Urothelium cell line (cell line): ENCODE measurements around the gene MAP3K1.

Experiments
- DNase-seq: peaks from one replicate; pipeline ENCODE4 v3.0.0; 2011; ENCODE audit warnings: low spot score, mixed read lengths
- FAIRE-seq: peaks from 2 replicates; lab custom pipeline; 2011; peaks lifted over from hg19 to GRCh38; lab: Jason Lieb, UNC

MAP3K1 gene

DNA sequence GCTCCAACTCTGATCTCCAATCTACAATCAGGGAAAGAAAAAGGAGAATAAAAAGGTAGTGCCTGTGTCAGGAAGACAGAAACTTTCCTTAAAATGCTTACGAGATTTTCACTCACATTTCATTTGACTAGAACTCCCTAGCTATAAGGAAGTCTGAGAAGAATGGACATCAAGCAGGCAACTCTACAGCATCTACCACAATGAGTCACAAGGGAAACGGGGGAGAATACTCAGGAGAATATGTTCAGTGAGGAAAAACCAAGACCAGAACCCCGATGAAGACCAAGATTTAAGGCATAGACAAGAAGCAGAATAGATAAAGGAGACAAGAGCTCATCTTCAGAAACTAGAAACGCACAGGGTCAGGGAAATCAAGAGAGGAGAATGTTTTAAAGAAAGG lies 85.0 kb downstream of the MAP3K1 start:
- FAIRE-seq (no peak), DNase-seq (peak; percentile 7)

DNA sequence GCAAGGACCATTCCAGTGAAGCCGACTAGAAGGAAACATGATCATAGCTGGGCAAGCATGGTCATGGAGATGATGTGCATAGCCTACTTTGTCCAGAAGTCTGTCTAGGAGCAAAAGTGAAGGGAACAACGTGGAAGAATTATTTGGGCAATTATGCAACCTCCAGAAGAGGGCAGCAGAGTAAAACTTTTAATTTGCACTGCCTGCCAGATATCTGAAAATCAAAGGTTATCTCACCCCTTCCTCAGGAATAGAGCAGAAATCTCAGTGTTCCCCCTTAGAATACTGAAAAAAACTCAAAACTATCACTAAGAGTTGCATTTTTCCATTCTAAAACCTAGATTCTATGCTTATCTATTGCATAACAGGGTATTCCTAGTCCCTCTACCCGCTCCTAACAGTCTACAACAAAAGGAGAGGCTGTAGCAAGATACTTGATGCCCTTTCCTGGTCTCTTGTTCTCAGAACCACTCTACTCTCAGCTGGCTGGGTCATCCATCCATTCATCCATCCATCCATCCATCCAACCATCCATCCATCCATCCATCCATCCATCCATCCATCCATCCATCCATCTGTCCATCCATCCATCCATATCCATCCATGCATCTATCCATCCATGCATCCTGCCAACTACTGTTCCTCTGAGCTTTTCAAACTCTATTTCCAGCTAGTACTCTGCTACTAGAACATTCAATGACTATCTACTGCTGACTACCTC lies 85.7 kb downstream of the MAP3K1 start:
- peak; percentile 53 for DNase-seq
- peak; percentile 20 for FAIRE-seq

DNA sequence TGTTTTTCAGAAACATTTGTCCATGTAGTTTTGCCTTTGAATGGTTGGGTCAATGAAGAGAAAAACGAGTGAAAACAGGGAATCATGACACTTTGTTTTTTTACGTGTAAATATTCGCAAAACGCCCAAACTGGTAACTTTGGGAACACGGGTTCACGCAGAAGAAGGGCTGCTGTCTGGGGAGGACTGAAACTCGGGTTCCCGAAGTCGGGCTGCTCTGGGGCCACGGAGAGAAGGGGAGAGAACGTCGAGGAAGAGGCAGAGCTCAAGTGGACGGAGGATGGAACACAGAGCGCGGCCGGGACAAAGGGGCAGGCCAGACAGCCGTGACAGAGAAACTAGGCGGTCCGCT lies 93.6 kb downstream of the MAP3K1 start:
- FAIRE-seq (no peak), DNase-seq (peak; percentile 77)

DNA sequence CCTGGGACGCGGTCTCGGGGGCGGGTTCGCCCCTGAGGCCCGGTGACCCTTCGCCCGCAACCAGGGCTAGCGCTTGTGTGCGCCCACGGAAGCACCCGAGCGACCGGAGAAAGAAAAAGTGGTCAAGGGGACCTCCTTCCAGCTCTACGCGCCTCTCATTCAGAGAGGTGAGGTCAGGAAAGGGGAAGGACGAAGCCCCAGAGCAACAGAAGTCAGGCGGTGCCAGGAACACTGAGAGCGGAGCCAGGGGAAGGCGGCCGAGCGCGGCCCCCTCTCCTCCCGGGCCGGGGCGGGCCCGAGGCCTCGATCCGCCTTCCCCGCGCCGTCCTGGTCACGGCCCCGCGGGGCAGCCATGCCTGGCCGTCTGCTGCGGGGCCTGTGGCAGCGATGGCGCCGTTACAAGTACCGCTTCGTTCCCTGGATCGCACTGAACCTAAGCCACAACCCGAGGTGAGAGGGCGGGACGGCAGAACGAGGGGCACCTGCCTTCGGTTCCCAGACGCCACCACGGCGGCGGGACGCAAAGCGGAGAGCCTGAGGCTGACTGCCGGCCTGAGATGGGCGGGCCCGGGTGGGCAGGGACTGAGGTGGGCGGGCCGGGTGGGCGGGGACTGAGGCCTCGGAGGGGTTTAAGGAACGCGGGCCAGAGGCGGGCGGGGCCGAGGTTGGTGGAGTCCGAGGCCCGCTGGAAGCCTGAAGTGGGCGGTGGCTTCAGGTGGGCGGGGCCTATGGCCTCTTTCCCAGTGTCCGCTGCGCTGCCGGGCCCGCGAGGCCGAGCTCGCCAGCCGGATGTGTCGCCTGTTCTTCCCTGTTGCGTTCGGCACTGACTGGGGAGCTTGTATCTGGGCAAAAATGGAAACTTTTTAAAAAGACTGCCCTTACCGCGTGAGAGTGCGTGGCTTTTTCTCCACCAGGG lies 94.2 kb downstream of the MAP3K1 start, which contains the start of gene SETD9:
TSS of gene SETD9 (plus strand) at position 303 of the 916 bp plus-strand sequence. CDS start at position 353, 50 bp downstream.
- DNase-seq (peak; percentile 99), FAIRE-seq (no peak)

DNA sequence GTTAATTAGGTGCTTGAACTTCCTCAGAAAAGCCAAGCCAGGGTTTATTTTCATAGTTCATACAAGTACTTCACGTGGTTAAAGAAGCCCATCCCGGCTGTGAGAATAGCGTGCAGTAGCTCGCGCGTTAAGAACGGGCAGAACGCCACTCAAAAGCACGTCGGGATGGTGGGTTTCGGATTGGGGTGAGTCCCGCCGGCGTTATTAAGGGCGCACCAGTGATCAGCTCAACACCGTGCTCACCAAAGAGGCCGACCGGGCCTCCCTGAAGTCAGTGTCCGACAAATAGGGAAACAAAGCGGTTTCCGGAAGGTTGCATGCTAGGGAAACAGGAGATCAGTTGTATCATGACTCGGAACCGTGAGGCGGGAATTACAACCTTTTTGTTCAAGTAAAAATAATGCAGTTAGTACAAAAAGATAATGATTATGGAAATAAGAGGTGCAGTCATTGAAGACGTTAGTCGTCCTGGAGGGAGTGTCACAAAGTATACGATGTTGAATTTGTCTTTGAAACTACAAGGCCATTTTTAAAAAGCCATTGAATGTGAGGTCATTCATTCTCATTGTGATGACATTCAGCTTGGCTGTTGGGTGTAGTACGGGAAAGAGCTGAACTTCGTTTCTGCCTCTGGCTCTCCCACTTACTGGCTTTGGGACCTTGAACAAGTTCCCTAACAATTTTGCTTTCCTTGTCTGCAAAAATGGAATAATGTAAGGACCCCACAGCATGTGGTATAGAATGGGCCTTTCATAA lies 95.0 kb downstream of the MAP3K1 start:
- DNase-seq (peak; percentile 23), FAIRE-seq (no peak)

DNA sequence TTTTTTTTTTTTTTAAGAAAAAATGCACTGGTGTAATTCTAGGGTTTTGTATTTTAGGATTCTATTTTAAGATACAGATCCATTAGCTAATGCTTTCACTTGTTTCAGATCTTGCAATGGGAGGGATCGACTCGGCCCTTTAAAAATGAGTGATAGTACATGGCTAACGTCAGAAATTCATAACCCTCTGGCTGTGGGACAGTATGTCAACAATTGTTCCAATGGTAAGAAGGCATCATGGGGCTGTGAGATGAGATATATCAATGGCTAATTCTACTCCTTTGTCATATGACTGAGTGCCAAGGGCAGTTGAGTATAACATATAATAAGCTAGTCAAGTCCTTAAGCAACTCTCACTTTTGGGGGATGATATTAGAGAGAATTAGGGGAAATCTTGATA lies 98.4 kb downstream of the MAP3K1 start:
- DNase-seq (no peak), FAIRE-seq (no peak)

DNA sequence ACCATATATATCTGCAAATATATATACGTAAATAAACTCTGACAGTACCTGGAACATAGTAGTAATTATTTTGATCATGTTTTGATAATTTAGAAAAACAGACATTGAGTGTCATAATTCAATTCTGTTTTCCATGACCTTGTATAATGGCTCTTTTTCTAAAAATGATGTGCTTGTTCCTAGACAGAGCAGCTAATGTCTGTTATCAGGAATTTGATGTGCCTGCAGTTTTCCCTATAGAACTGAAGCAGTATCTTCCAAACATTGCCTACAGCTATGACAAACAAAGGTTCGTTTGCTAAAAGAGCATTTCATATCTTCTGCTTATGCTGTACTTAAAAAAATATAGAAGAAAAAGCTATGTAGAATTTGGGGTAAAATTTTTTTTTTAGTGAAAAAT lies 99.3 kb downstream of the MAP3K1 start:
- DNase-seq: no peak
- FAIRE-seq: no peak

DNA sequence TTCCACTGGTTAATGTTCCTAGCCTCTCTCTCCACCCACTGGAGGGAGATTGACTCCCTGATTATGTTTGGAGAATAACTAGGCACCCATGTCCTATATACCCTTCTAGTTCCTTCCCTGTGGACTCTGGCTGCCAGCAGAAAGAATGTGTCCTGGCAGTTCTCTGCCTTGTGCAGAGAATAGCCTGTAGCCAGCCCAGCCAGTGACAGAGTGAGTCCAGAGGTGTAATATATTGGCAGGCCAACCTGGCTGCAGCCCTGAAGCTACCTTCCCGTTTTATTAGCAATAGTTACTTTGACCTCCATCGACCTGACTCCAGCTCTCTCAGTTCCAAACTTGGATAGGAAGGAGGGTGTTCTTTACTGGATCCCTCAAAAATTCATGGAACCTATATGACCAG lies 102.2 kb downstream of the MAP3K1 start:
- FAIRE-seq: no peak

DNA sequence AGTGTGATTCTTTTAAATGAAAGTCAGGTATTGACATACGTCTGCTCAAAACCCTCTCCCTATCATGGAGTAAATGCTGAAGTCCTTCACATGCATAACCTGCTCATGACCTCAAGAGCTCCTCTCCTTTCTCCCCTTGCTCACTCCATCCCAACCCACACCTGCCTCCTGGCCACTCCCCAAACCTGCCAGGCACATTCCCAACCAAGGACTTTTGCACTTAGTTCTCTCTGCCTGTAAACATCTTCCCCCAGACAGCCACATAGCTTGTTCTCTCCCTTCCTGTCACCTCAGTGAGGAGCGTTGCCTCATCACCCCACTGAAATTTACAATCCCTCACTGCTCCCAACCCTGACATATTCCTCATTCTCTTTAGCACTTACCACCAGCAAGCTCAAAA lies 102.7 kb downstream of the MAP3K1 start:
- no peak for DNase-seq
- FAIRE-seq: no peak

More for the DNA sequence above, 102.2 kb downstream of the MAP3K1 start:
- no peak for DNase-seq

DNA sequence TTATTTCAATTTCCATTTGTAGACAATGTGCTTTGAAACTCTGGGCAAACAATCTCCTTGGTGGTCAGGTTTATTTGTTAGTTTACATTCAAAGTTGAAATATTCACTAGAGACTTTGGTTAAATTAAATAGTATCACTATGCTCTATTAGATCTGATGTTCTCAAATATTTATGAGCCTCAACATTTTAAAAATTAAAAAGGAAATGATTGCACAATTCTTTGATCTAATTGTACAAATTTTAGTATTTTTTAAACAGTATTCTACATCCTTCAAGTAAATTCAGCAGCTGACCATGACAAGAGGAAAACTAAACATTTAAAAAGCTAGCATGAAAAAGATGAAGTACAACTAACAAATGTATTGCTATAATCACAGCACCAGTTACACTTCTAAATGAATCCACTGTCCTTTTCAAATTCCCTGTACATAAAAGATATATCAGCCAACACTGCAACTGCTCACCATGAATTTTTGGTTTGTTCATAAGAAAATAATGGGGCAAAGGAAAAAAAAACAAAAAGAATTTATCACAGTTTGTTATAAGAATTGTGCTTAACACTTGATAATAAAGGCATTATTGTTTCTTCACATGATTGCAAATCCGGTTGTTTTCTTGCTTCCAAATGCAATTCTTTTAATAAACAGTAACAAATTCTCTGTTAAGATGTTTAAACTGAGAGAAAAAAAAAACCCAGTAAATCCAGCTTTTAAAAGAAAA lies 104.8 kb downstream of the MAP3K1 start:
- FAIRE-seq: no peak

DNA sequence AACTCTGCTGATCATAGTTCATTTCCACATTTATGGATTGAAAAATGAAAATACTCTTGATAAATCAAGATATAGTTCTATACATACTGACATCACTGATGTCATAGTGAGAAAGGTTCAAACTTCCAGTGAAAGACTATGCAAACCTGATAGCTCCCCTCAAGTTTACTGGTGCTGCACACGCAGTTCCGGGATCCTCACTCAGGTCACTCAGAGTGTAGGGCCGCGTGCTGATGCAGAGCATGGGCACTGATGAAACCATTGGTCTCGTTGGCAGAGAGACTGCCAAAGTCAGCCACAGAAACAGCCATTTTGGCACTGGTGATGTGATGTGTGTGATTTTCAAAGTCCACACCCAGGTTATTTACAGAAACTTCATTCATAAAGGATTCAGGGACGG lies 107.6 kb downstream of the MAP3K1 start:
- FAIRE-seq: no peak
- no peak for DNase-seq

More for the DNA sequence above, 104.8 kb downstream of the MAP3K1 start:
- no peak for DNase-seq

DNA sequence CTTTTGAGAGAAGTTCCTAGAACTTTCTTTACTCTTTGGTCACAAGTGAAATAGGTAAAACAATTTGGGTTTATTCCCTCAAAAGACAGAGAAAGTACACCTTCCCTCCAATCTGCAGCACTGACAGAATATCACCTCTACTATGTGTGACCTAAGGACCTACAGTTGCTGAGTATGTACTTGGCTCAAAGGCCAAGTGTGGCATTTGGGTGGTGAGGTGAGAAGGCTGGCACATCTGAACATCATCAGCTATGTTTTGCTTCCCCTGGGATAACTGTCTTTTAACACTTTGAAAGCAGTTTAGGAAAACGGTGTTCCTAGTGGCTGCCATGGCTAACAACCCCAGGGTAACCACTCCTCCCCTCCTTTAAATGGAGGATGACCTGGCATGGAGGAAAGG lies 119.0 kb downstream of the MAP3K1 start:
- DNase-seq: no peak
- no peak for FAIRE-seq

DNA sequence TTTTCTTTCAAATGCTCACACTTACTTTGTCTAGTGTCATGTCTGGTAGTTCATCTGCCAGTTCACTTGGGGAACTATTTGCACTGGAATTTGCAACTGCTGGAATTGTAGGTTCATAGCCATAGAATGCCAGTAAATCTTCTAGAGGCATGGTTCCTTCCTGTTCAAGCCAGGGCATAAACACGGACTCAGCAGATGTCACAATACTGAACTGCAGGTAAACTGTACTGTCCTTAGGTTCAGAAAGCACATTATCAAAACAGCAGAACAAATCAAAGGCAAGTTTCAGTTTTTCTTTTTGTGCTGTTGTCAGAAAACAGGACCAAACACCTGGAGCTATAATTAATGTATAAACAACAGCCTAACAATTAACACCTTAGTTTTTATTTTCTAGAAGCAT lies 123.5 kb downstream of the MAP3K1 start:
- FAIRE-seq: no peak
- DNase-seq: no peak

DNA sequence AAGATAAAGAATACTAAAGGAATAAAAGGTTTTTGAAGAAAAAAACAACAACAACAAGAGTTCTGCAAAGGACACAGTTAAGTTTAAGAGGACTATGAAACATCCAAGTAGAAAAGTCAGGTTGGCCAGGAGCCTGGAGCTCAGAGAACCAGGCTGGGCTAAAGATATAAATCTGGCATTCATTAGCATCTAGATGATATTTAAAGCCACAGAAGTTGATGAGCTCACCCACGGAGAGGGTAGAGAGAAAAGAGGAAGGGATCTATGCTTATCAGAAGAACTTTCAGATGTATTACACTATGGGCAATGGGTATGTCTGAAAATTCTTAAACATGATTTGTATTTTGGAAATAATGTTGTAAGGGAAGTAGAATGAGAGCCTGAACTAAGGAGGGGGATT lies 126.6 kb downstream of the MAP3K1 start:
- FAIRE-seq (no peak), DNase-seq (no peak)
